ENCODE measurements around the gene ANKRD24.

Gene ANKRD24

GRCh38 chr19:4172861-4173473, 9.5 kb upstream of the ANKRD24 start:
- Histone ChIP-seq H3K4me3 (IDR thresholded peaks at IDR 0.05; ENCODE audit: insufficient read depth, low read depth, low read length) (no peak overlapping the region), H3K27ac (no peak overlapping the region), H2AFZ (ENCODE audit: low read depth) (no peak overlapping the region), H3K36me3 (ENCODE audit: insufficient read depth) (no peaks in the 10 kb centered on the region), H3K4me2 (no peak overlapping the region), H3K4me1 (ENCODE audit: low read depth, poor library complexity, severe bottlenecking) (peaks cover 6% of the 10 kb centered on the region), H4K20me1 (ENCODE audit: insufficient read depth) (no peaks in the 10 kb centered on the region), H3K79me2 (ENCODE audit: insufficient read depth, low read depth) (no peaks in the 10 kb centered on the region), H3K27me3 (ENCODE audit: insufficient read depth, low read depth) (peaks cover 34% of the 10 kb centered on the region; the same call in 1 of the 2 replicates), H3K9ac (no peak overlapping the region)
- no peak for TF ChIP-seq CTCF (conservative IDR thresholded peaks at IDR 0.05; ENCODE audit: low read depth, low read length)

- no peaks in the 10 kb centered on the region for H3K36me3 ChIP-seq (ENCODE audit: insufficient read depth)
- no peak overlapping the region for H2AFZ ChIP-seq (ENCODE audit: low read depth)
- no peak overlapping the region for H3K4me2 ChIP-seq
- no peak overlapping the region for H3K27ac ChIP-seq
- H3K4me1 ChIP-seq (ENCODE audit: low read depth, poor library complexity, severe bottlenecking) = peaks cover 6% of the 10 kb centered on the region
- no peak overlapping the region for H3K4me3 ChIP-seq (IDR thresholded peaks at IDR 0.05; ENCODE audit: insufficient read depth, low read depth, low read length)
- H4K20me1 ChIP-seq (ENCODE audit: insufficient read depth) = no peaks in the 10 kb centered on the region
- H3K27me3 ChIP-seq (ENCODE audit: insufficient read depth, low read depth) = peaks cover 34% of the 10 kb centered on the region; the same call in 1 of the 2 replicates
- no peak overlapping the region for H3K9ac ChIP-seq
- TF ChIP-seq CTCF (conservative IDR thresholded peaks at IDR 0.05; ENCODE audit: low read depth, low read length) = no peak
- no peaks in the 10 kb centered on the region for H3K79me2 ChIP-seq (ENCODE audit: insufficient read depth, low read depth)
Observed at GRCh38 chr19:4173479-4174212, 8.8 kb upstream of the ANKRD24 start.

- H3K9ac ChIP-seq = no peak overlapping the region
- H4K20me1 ChIP-seq (ENCODE audit: insufficient read depth) = no peaks in the 10 kb centered on the region
- peaks cover 29% of the 10 kb centered on the region; the same call in 1 of the 2 replicates for H3K27me3 ChIP-seq (ENCODE audit: insufficient read depth, low read depth)
- no peak for TF ChIP-seq CTCF (conservative IDR thresholded peaks at IDR 0.05; ENCODE audit: low read depth, low read length)
- H3K27ac ChIP-seq = no peak overlapping the region
- H2AFZ ChIP-seq (ENCODE audit: low read depth) = no peak overlapping the region
- H3K4me2 ChIP-seq = no peak overlapping the region
- H3K79me2 ChIP-seq (ENCODE audit: insufficient read depth, low read depth) = no peaks in the 10 kb centered on the region
- H3K4me1 ChIP-seq (ENCODE audit: low read depth, poor library complexity, severe bottlenecking) = peaks cover 6% of the 10 kb centered on the region
- H3K4me3 ChIP-seq (IDR thresholded peaks at IDR 0.05; ENCODE audit: insufficient read depth, low read depth, low read length) = no peak overlapping the region
- no peaks in the 10 kb centered on the region for H3K36me3 ChIP-seq (ENCODE audit: insufficient read depth)
Observed at GRCh38 chr19:4174213-4174894, 8.1 kb upstream of the ANKRD24 start.

- H2AFZ ChIP-seq (ENCODE audit: low read depth) = no peak overlapping the region
- H3K27ac ChIP-seq = no peak overlapping the region
- no peak overlapping the region for H3K9ac ChIP-seq
- peaks cover 6% of the 10 kb centered on the region for H3K4me1 ChIP-seq (ENCODE audit: low read depth, poor library complexity, severe bottlenecking)
- peaks cover 22% of the 10 kb centered on the region; the same call in 1 of the 2 replicates for H3K27me3 ChIP-seq (ENCODE audit: insufficient read depth, low read depth)
- no peak for TF ChIP-seq CTCF (conservative IDR thresholded peaks at IDR 0.05; ENCODE audit: low read depth, low read length)
- H4K20me1 ChIP-seq (ENCODE audit: insufficient read depth) = no peaks in the 10 kb centered on the region
- no peaks in the 10 kb centered on the region for H3K36me3 ChIP-seq (ENCODE audit: insufficient read depth)
- H3K4me2 ChIP-seq = no peak overlapping the region
- no peak overlapping the region for H3K4me3 ChIP-seq (IDR thresholded peaks at IDR 0.05; ENCODE audit: insufficient read depth, low read depth, low read length)
- H3K79me2 ChIP-seq (ENCODE audit: insufficient read depth, low read depth) = no peaks in the 10 kb centered on the region
Observed at GRCh38 chr19:4174895-4175668, 7.4 kb upstream of the ANKRD24 start.

Measured in KMS-11 (cell line).